ENCODE results near the gene CDH24.

GRCh38 chr14:23066855-23067744, 9.8 kb upstream of the CDH24 start:
- TF ChIP-seq CTCF (IDR thresholded peaks at IDR 0.05; ENCODE audit: low read length) (no peak), EZH2 (optimal IDR thresholded peaks at IDR 0.05; ENCODE audit: low read depth, low read length) (no peak)
